Lower lobe of right lung (tissue), 2 donors: ENCODE measurements around the gene RFX4. TPM values are rescaled to one million over a fixed set of nuclear protein-coding genes. Genes with fewer than 3 reads are reported as not detected.

Experiments used
- ATAC-seq, 2 donors: fragments of 200-7000 bp; cut with Tn5 transposase; one replicate each; pipeline ENCODE4 v1.9.1; 2020 to 2022; ENCODE audit warnings: mild to moderate bottlenecking in 2 of 2, moderate library complexity in 2 of 2
- DNase-seq: peaks from one replicate; pipeline ENCODE4 v3.0.0-alpha.2; 2020
- H3K27ac ChIP-seq: fragments of 200-600 bp; one replicate; pipeline ENCODE4 v1.8.0; 2022
- H3K27me3 ChIP-seq: fragments of 200-600 bp; one replicate; pipeline ENCODE4 v1.8.0; 2022; ENCODE audit warnings: low read depth
- H3K36me3 ChIP-seq: fragments of 200-600 bp; one replicate; pipeline ENCODE4 v1.8.0; 2022; ENCODE audit warnings: mild to moderate bottlenecking
- H3K4me1 ChIP-seq: fragments of 200-600 bp; one replicate; pipeline ENCODE4 v1.8.0; 2022
- H3K4me3 ChIP-seq: fragments of 200-600 bp; one replicate; pipeline ENCODE4 v1.8.0; 2022; ENCODE audit warnings: mild to moderate bottlenecking
- H3K9me3 ChIP-seq: fragments of 200-600 bp; one replicate; pipeline ENCODE4 v1.8.0; 2022
- CTCF ChIP-seq: fragments of 200-600 bp; IDR thresholded peaks from one replicate; pipeline ENCODE4 v1.8.0; 2022; ENCODE audit warnings: antibody characterized with exemption, mild to moderate bottlenecking
- intact Hi-C: fragments of 100-400 bp; cut with DNase I; formaldehyde crosslinking; loops from one replicate; pipeline ENCODE4 v1.11.0; 2022
- total RNA-seq: library from RNA; stranded (reverse); fragmentation: NEBNext Ultra II Directional; extraction: Animal tissue kit (Norgen Biotek cat#: 25700); gene quantifications from one replicate; pipeline ENCODE4 v1.2.1, GENCODE V29; 2021
- donor health status: DM: no; HTN: yes; CAD: no; lungs with severe emphysema.

RFX4 gene
- total RNA-seq, 1 donor from 2014 or later = not detected

- Histone ChIP-seq H3K9me3 (no peaks in the 10 kb centered on the region), H3K27me3 (peaks cover 20% of the 10 kb centered on the region), H3K4me3 (no peak overlapping the region), H3K4me1 (no peaks in the 10 kb centered on the region), H3K27ac (no peak overlapping the region), H3K36me3 (no peaks in the 10 kb centered on the region)
- intact Hi-C loops = no loop called here
- no peak for TF ChIP-seq CTCF
- ATAC-seq (no peak), DNase-seq (no peak)
Observed at GRCh38 chr12:106675651-106676435, 93.0 kb downstream of the RFX4 start.

DNA sequence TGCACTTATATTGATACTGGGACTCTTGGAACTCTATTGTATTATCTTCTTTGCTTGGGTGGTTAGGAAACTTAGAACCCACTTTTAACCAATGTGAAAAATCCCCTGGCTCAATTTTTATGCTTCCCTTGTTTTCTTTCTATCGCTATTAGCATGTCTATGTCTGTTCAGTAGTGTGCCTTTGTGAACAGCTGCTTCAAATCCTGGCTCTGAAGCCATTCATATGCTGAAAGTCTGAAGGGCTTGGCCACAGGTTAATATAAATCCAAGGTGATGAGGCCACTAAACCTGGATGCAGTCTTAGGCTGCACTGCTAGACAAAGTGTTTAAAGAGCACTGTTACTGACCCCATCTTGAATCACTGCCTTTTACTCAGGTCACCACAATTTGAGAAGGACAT, 96.8 kb downstream of the RFX4 start:
- Histone ChIP-seq H3K27me3 (peaks cover under 1% of the 10 kb centered on the region), H3K4me1 (no peaks in the 10 kb centered on the region), H3K36me3 (no peaks in the 10 kb centered on the region), H3K9me3 (no peaks in the 10 kb centered on the region), H3K4me3 (no peak overlapping the region), H3K27ac (no peak overlapping the region)
- ATAC-seq = no peak
- TF ChIP-seq CTCF = no peak
- DNase-seq = no peak
- intact Hi-C loops = no loop called here

GRCh38 chr12:106680280-106680679, 97.5 kb downstream of the RFX4 start:
- TF ChIP-seq CTCF = no peak
- Histone ChIP-seq H3K36me3 (no peaks in the 10 kb centered on the region), H3K27me3 (no peaks in the 10 kb centered on the region), H3K4me3 (no peak overlapping the region), H3K4me1 (no peaks in the 10 kb centered on the region), H3K27ac (no peak overlapping the region), H3K9me3 (no peaks in the 10 kb centered on the region)
- intact Hi-C loops = no loop called here
- no peak for ATAC-seq
- no peak for DNase-seq

DNA sequence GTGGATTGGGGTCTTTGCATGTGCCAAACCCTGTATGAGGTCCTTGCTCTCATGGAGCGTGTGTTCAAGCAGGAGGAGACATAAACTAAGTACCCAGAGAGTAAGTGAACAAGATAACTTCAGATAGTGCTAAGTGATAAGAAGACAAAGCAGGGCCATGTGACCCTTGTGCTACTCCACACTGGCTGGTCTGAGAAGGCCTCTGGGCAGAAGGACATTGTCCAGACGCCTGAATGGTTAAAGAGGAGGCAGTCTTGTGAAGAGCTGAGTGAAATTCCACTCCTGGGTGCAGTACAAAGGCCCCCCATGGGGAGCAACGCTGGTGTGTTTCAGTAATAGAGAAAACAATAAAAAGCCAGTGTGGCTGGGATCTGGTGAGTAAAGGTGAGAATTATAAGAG, 98.4 kb downstream of the RFX4 start:
- ATAC-seq (no peak), DNase-seq (no peak)
- Histone ChIP-seq H3K4me3 (no peak overlapping the region), H3K4me1 (no peaks in the 10 kb centered on the region), H3K36me3 (no peaks in the 10 kb centered on the region), H3K9me3 (no peaks in the 10 kb centered on the region), H3K27ac (no peak overlapping the region), H3K27me3 (no peaks in the 10 kb centered on the region)
- intact Hi-C loops = no loop called here
- no peak for TF ChIP-seq CTCF

DNA sequence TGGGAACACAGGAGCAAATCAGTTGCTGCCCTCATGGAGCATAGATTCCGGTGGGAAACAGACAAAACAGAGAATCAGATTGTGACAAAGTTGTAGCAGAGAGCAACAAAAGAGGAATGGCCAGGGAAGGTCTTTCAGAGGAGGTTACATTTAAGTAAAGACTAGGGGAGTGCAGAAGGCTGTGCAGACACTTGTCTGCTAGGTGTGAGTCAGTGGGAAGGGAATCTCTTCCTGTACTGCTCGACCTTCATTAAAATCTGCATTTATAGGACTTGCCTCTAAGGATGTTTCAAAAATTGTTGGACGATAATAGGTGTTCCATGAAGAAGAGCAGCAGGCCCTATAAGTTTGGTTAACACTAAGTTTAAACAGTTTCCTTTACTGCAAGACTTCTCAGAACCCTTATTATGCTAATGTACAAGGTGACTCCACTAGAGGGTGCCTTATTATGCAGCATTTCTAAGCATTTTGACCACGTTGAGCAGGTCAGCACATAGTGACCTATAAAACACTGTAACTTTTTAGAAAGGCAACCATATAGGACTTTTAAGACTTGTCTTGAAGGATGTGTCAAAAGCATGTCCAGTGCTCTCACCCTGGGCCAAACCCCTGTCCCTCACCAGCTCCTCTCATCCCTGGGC, 99.9 kb downstream of the RFX4 start:
- Histone ChIP-seq H3K27ac (no peak overlapping the region), H3K36me3 (no peaks in the 10 kb centered on the region), H3K27me3 (no peaks in the 10 kb centered on the region), H3K4me1 (no peaks in the 10 kb centered on the region), H3K9me3 (no peaks in the 10 kb centered on the region), H3K4me3 (no peak overlapping the region)
- TF ChIP-seq CTCF = peak; percentile 27
- ATAC-seq (peak; percentile 61 to 68), DNase-seq (no peak)
- intact Hi-C loops = no loop called here
